Measurements from ENCODE around the gene HDGF.
A peak's percentile ranks its signal among the peaks of the same experiment; 100 is the strongest.
"Not testable (repeated sequence)": the region's sequence is repeated elsewhere in the genome, so short reads cannot be mapped to it uniquely, and the experiment has no call there.

The HDGF gene

DNA sequence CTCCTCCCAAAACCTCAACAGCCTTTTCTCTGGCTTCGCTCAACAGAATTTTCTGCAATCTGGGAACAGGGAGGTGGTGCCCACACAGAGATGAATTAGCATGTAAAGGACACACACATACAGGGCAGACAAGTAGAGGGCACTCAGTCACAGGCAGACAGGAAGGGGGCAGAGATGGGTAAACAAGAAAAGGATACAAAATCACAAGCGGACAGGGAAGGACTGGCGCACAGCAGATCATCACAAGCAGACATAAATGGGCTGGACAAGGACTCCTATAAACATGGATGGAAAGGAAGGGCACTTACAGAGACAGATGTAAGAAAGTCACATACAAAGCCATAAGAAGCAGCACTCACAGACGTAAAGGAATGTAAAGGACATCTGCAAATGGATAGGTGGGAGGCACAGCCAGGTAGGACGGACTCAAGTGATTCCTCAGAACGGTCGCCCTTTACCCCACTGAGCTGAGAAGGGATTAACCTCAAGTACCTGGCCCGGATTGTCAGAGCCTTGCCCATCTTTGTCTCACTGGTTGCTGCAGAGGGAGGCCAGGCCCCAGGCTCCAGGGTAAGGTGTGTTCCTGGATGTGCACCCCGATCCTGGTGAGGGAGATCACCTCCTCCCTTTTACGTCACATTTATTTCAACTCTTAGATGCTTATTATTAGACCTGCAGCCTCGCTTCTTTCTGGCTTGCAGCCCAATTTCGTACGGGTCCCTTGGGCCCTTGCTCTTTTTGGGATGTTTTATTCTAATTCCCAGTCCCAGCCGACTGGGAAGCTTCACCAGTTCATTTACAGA lies 15.0 kb upstream of the HDGF start:
- DNase-seq = no peak

DNA sequence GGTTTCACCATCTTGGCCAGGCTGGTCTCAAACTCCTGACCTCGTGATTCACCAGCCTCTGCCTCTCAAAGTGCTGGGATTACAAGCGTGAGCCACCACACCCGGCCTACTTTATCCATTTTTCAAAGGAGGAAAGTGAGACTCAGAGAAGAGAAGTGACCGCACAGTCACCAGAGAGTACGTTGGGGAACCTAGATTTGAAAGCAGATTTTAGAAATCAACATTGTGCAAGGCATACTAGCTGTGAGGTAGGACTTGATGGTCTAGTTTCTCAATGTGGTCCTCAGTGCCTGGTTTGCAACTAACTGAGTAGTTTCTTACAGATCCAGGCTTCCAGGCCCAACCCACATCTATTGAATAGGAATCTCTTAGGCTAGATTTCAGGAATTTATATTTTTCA lies 14.2 kb upstream of the HDGF start:
- no peak for DNase-seq

DNA sequence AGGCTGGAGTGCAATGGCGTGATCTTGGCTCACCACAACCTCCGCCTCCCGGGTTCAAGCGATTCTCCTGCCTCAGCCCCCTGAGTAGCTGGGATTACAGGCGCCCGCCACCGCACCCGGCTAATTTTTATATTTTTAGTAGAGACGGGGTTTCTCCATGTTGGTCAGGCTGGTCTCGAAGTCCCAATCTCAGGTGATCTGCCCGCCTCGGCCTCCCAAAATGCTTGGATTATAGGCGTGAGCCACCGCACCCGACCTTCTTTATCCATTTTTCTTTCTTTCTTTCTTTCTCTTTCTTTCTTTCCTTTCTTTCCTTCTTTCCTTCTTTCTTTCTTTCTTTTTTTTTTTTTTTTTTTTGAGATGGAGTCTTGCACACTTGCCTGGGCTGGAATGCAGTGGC lies 13.7 kb upstream of the HDGF start:
- not testable (repeated sequence) for DNase-seq

DNA sequence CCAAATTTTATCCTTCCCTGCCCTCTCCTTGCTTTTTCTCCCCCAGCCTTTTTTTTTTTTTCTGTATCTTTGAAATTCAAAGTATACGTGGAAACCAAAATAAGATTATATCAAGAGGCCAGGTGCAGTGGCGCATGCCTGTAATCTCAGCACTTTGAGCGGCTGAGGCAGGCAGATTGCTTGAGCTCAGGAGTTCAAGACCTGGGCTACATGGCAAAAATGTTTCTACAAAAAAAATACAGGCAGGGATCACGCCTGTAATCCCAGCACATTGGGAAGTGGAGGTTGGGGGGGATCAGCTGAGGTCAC lies 9.3 kb upstream of the HDGF start:
- no peak for DNase-seq

DNA sequence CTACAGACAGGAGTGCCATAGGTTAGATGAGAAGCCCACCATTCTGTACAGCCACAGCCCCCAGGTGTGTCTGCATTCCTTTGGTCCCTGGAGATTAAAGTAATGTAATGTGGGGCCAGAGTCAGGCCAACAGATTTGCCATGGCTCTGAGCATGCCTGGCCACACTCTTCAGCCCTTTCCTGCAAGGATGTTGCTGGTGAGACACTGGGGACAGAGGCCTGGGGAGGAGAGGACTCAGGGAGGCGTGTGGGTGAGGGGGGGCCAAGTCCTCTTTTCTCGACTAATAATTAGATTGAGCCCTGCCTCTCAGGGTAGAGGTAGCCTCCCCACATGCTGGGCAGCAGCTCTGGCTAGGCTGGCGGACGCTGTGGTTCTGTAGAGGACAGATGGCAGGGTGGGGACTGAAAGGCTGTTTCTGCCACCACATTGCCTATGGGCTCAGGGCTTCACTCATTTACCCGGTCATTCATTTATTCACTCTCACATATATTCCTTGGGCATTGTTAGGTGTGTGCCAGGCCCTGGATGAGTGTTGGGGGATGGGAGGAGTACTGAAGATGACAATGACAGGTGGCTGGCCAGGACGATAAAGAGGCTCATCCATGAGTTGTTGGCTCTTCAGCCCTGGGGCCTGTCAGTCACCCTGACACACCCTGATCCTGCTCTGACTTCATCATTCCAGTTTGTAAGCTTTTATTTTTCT lies 8.8 kb upstream of the HDGF start:
- no peak for DNase-seq

DNA sequence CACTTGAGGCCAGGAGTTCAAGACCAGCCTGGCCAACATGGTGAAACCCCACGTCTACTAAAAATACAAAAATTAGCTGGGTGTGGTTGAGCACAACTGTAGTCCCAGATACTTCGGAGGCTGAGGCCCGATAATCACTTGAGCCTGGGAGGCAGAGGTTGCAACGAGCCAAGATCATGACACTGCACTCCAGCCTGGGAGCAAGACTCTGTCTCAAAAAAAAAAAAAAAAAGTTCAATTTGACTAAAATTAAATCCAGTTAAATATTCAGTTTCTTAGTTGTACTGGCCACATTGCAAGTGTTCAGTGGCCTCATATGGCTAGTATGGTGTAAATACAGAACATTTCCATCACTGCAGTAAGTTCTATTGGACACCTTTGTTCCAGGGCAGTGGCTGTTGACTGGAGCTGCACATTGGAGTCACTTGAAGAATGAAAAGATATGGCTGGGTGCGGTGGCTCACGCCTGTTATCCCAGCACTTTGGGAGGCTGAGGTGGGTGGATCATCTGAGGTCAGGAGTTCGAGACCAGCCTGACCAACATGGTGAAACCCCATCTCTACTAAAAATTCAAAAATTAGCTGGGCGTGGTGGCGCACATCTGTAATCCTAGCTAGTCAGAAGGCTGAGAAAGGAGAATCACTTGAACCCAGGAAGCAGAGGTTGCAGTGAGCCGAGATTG lies 6.2 kb upstream of the HDGF start:
- DNase-seq = not testable (repeated sequence)

DNA sequence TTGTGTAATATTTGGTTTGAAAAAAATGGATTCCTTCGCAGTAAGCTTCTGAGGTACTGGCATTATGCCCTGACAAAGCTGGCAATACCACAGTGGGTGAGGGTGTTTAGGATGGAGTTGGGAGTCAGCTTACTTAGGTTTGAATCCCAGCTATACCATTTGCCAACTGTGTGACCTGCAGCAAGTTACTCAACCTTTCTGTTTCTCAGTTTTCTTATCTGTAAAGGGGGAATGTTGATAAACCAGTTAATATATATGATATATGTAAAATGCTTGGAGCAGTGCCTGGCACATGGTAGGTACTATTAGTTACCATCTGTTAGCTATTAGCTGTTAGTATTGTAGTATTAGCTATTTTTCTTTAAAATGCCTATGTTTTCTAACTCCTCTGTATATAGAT lies 4.9 kb upstream of the HDGF start:
- DNase-seq = no peak

DNA sequence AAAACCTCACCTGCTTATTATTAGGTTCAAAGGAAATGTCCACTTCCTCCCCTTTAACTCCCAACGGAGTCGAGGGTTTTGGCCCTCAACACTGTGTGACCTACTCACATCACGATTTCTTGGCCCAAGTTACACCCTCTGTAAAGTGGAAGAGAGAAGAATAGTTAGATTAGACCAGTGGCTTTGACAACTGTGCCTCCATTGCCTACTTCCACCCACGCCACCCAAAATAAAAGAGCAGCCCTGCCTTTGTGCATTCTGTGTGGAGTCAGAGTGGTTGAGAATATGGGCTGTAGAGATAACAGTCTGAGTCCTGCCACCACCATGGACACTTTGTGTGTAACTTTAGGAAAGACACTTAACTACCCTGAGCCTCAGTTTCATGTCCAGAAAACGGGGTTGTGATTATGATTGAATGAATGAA lies 4.1 kb upstream of the HDGF start:
- no peak for DNase-seq

DNA sequence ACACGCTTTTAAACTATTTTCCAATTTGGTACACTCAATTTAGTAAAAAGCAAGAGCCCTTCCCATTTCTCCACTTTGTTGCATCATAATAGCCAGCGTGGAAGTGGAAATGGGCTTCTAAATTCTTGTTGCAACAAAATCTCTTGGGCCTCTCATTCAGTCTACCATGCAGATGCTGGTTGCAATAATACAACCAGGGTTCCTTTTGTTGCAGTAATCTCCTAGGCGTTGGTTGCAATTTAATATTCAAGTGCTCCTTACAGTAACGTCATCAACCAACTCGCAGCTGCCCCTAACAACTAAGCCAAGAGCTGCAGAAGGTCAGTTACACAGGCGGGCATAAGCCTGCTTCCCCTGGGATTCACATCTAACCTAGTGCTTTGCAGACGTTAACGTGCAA lies 2.7 kb upstream of the HDGF start:
- peak; percentile 94 for DNase-seq

DNA sequence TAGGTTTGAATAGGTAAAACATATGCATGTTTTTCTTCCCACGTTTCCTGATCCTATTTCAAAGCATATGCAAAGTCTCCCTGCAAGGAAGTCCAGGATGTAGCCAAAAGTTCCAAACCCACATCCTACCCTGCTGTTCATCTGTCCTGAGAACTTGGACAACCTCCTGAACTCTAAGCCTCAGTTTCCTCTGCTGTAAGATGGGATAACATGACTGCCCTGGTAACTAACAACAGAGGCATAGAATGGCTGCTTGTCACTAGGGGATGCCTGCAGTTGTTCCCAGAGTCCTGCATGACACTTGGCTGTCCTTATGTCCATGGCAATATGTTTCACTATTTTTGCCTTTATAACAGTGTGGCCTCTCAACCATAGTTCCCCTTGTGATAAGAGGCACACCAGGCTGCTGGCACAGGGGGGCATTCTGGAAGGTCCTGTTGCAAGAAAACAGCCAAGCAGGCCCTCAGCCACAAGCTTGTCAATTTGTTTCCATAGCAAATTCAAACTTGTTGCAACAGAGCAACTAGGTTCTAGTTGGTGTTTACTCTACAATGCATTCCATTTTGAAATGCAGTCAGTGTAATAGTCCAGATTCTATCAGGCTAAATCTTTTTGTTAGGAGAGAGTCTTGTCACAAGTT lies 1.5 kb upstream of the HDGF start:
- DNase-seq = no peak

DNA sequence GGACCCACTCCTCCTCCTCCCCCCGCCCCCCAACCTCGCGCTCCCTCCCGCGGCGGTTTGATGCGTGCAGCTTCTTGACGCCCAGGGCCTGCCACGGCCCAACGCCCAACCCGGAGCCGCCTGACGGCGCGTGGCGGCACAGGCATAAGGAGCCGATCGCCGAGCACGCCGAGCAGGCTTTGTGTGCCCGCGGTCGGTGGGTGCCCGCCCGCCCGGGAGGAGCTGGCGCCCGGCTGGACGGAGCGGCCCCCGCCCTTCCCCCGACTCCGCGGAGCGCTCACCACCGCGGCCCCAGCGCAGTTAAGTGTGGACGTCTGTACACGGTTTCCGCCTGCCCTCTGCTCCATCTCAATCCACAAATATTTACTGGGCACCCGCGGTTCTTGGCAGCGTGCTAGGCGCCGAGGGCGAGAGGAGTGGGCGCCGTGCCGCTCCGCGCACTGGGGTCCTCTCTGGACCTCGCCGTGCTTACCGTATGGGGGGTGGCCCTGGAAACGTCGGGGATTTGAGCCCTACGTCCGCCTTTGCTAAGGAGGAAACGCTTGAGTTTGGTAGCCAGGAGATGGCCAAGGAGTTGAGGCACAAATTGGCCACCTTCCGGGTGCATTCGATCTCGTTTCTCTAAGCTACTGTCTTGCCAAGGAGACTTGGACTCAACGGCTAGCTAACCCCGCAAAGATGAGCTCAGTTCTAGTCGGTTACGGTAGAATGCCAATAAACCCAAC lies 444 bp upstream of the HDGF start:
- DNase-seq = peak; percentile 94

DNA sequence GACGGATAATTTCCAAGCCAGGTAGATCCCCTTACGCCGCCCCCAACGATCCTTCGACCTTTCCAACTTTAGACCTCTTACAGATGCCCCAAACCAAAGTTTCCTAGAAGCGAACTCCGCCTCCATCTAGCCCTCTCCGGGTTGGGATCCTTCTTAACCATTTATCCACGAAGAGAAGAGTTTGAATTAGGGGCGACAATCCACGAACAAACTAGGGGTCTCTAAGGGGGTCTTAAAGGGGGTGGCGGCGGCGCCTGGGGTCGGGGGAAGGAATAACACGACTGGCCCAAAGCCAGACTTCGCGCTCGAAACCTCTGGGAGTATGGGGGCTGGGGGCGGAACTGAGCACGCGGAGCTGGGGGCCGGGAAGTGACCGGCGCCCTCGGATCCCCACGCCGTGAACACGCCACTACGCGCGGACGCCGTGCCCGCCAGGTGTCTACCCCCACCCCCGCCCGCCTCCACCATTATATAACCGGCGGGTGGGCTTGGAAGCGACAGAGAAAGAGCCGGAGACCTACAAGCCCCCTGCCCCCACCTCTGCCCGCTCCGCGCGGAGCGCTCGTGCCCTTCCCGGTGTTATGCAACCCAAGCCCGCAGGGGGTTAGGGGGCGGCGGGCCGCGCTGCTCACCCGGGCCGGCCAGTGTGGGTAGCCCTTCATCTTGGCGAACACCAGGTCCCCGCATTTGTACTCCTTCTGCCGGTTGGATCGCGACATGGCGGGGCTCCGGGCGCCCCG lies 594 bp downstream of the HDGF start:
- DNase-seq = no peak

DNA sequence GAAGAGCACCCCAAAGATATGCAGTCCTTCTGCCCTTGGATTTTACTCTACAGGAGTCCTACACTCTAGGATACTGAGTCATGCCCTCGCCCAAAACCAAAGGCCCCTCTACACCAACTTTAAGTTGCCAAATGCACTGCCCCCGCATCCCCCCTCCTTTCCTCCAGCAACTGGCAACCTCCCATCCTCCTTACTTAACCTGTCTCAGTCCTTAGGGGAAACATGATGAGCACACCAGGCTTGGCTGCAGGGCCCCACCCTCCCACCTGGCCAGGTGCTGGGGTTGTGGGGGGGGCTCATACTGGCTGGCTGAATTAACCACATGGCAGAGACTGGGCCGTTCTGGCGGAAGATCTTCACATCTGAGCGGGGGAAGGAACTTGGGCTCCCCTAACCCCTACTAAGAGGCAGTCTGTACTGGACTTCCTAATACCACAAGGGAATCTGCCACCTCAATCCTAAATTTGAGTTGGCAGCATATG lies 1.2 kb downstream of the HDGF start:
- DNase-seq = no peak

DNA sequence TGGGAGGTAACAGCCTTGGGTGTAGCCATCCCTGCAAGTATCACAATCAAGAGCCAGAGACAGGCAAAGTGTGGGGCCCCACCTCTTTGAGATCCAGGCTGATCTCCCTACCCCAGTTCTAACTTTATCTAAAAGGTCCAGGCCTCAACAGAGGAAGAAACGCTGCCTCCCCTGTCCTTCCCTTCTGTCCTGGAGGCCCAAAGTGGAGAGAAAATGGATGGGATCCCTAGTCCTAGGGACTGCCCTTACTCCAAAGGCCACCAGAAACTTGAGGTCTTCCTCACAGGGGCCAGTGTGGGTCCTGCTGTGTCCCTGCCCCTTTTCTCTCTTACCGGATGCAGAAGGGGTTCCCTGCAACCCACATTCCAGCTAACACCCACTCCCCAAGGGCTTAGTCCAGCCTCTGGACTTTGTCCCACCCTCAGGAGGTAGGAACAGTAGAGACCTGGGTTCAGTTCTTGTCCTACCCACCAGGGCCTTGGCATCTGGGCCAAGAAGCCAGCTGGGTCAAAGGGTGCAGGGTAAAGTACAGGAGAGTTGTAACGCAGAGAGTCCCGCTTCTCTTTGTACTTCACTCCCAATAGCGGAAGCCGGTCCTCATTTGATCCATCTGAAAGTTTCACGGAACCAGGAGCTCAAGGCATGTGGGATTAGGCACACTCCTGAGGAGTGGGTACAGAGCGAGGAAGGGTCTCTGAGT lies 1.9 kb downstream of the HDGF start:
- DNase-seq = no peak

DNA sequence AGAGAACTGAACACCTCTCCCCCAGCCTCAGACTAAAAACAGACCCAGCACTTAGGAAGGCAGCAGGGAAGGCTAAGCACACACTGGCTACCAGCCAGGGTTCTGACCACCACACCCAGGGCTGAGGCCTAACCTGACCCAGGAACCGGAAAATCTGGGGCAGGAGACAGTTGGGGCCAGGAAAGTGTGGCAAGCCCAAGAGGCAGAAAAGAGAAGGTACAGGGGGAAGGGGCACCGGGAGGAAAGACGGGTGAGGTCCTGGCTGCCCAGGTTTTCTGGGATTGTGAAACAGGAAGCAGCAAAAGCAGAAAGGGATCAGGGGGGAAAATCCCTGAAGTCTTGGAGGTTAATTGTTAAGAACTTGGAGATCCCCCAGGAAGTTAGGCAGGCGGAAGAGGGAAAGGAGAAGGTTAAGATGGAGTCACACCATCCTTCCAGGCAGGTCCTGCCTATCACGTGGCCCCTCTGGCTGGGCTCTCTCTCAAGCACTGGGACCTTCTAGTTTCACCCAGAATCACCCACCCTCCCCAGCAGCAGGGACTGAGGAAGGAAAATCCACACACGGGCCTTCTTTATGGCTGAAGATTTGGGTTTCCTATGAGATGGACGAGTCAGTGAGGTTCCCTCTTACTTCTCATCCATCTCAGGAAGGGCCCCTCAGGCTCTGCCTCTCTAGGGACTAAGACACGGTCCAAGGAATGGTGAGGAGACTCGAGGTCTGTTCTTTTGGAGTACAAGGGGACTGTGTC lies 2.6 kb downstream of the HDGF start:
- DNase-seq = no peak

DNA sequence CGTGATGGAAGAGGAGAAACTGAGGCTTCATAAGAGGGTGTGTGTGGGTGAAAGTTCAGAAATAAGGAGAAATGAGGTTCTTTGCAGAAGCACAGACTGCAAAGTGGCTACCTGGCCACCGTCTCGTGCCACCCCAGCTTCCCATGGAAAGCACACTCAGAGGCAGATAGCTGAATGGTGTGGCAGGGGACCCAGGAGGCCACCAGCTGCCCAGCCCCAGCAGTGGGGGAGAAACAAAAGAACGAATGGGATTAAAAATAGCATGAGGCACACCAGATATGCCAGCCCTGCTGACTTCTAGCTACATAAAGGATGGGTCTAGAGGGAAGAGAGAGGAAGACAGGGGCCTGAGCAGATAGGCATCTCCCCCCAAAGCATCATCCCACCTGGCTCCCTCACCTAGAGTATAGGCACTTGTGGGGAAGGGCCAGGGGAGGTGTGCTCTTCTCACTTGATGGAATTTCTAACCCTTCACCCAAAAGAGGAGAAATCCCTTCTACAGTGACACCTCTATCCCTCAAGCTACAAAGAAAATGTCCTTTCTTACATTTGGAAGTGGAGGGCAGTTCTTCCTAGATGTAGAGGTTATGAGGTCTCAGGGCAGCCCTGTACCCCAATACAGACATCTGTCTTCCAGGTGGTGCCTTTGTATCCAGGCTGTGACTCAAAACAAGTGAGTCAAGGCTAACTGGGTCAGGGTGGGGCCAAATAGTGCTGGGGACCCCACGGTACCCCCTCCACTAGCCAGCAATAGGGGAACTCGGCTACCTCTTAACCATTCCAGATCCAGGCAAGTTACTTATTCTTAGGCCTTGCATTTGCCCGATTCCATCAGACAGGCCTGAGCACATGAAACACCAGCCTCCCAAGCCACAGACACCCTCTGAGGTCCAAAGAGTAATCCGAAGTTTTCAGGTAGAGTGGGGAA lies 3.5 kb downstream of the HDGF start:
- no peak for DNase-seq

DNA sequence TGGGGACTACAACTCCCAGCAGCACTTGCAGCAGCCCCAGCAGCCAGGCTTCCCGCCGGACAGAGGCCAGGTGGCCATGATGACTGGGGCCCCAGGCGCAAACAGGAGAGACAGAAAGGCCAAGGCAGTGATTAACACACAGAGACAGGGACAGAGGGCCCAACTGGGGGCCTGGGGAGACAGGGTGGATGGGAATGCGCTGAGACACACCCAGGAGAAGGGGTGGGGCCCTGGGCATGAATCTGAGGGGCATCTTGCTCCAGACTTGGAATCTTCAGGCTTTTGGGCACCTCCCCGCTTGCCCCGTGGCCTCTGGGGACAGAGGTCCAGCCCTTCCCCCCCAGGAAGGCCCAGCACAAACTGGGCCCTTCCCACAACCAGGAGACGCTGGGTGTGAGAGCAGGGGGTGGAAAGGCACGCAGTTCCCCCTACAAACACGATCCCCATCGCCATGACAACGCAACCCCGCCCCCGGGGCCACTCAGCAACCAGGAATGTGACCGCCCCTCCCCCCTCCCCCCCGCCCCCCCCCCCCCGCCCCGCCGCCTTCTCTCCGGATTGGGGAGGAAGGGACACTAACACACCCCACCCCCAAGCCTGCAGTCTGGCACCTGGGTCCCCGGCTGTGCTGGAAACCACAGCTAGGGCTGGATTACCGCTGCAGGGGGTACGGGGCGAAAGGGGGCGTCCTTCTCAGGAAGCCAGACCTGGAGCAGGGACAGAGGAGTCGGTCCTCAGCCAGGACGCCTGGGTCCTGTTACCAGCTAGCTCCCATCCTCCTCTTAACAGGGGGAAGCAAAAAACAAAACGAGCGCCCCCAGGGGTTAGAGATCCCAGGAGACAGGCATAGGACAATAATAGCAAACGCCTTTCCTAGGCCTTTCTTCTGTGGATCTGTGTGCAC lies 4.5 kb downstream of the HDGF start:
- DNase-seq = peak; percentile 69

DNA sequence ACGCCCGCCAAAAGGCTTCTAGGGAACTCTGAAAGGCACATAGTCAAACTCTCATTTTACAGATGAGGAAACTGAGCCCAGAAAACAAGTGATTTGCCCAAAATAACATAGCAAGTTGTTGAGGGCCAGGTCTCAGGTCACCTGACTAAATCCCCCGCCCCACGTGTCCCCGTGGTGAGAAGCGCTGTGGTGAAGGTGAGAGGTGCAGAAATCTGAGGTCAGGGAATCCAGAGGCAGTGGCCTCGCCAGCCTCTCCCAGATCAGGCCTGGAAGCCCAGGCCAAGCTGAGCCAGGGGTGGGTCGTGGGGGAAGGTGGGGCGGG lies 5.1 kb downstream of the HDGF start:
- DNase-seq = no peak

DNA sequence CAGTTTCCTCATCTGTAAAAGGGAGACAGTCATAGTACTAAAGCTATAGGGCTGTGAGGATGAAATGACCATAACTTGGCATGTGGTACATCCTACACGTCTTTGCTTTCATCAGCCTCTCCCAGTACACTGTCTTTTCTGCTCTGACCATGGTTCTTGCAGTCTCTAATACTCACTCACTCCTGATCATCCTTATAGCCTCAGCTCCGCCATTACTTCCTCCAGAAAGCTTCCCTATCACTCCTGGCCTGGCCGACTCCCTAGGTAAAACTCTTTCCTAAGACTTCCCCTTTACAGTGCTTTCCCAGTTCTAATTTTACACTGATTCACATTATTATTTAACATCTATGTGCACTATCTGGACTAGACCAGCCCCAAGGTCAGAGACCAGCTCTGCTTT lies 5.6 kb downstream of the HDGF start:
- no peak for DNase-seq
